ENCODE data around the gene WFDC6.
"Not testable (repeated sequence)": the region's sequence is repeated elsewhere in the genome, so short reads cannot be mapped to it uniquely, and the experiment has no call there.

The WFDC6 gene

GRCh38 chr20:45539382-45539781, at the start of gene WFDC6:
WFDC6 (minus strand) TSS chr20:45539482; CDS start chr20:45539407, 75 bp downstream.
- H3K9me3 Mint-ChIP-seq: no peaks in the 10 kb centered on the region
- no peak within 1 kb of the TSS for H3K27ac Mint-ChIP-seq
- no peak for DNase-seq
- H3K4me1 Mint-ChIP-seq: no peaks in the 10 kb centered on the region
- TF ChIP-seq CTCF (IDR thresholded peaks at IDR 0.05): no peak
- peaks cover 24% of the 10 kb centered on the region for H3K27me3 Mint-ChIP-seq (ENCODE audit: low read depth, poor library complexity)
- H3K4me3 Mint-ChIP-seq: no peak within 1 kb of the TSS
- no peaks in the 10 kb centered on the region for H3K36me3 Mint-ChIP-seq (ENCODE audit: low read depth)

GRCh38 chr20:45588800-45589199, 49.5 kb upstream of the WFDC6 start:
- no peak overlapping the region for H3K4me3 Mint-ChIP-seq
- peaks cover 3% of the 10 kb centered on the region for H3K27me3 Mint-ChIP-seq (ENCODE audit: low read depth, poor library complexity)
- H3K36me3 Mint-ChIP-seq (ENCODE audit: low read depth): peaks cover 5% of the 10 kb centered on the region
- DNase-seq: no peak
- no peak for TF ChIP-seq CTCF (IDR thresholded peaks at IDR 0.05)
- H3K9me3 Mint-ChIP-seq: peaks cover 20% of the 10 kb centered on the region
- peak overlapping the region; percentile 30 for H3K27ac Mint-ChIP-seq
- no peaks in the 10 kb centered on the region for H3K4me1 Mint-ChIP-seq

DNA sequence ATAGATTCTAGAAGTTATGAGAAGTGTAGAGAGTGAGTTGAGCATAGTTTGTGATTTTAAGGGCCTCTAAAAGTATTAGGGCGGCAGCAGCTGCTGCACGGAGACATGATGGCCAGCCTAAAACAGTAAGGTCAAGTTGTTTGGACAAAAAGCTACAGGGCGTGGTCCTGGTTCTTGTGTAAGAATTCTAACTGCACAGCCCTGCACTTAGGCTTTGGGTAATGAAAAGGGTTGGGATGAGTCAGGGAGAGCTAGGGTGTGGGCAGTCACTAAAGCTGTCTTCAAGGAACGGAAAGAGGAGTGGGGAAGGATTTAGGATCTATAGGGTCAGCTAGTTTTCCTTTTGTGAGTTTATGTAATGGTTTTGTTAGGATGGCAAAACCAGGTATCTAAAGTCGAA, 46.7 kb upstream of the WFDC6 start:
- not testable (repeated sequence) for H3K4me1 Mint-ChIP-seq; H3K4me3 Mint-ChIP-seq; DNase-seq; H3K27me3 Mint-ChIP-seq (ENCODE audit: low read depth, poor library complexity); H3K27ac Mint-ChIP-seq; H3K36me3 Mint-ChIP-seq (ENCODE audit: low read depth)
- H3K9me3 Mint-ChIP-seq: peaks cover 12% of the 10 kb centered on the region

- H3K4me3 Mint-ChIP-seq; H3K27ac Mint-ChIP-seq; H3K27me3 Mint-ChIP-seq (ENCODE audit: low read depth, poor library complexity); H3K4me1 Mint-ChIP-seq; H3K36me3 Mint-ChIP-seq (ENCODE audit: low read depth); DNase-seq: not testable (repeated sequence)
- peaks cover 12% of the 10 kb centered on the region for H3K9me3 Mint-ChIP-seq
Measured at GRCh38 chr20:45584294-45584693, 45.0 kb upstream of the WFDC6 start.

- DNase-seq: no peak
- TF ChIP-seq CTCF (IDR thresholded peaks at IDR 0.05): no peak
- Mint-ChIP-seq H3K36me3 (ENCODE audit: low read depth) (no peaks in the 10 kb centered on the region), H3K4me3 (no peak overlapping the region), H3K27ac (no peak overlapping the region), H3K27me3 (ENCODE audit: low read depth, poor library complexity) (peaks cover 5% of the 10 kb centered on the region), H3K9me3 (peaks cover 4% of the 10 kb centered on the region), H3K4me1 (peaks cover 4% of the 10 kb centered on the region)
Measured at GRCh38 chr20:45583502-45583901, 44.2 kb upstream of the WFDC6 start.

GRCh38 chr20:45581702-45582101, 42.4 kb upstream of the WFDC6 start:
- Mint-ChIP-seq H3K4me1 (peaks cover 4% of the 10 kb centered on the region), H3K9me3 (no peaks in the 10 kb centered on the region), H3K27ac (no peak overlapping the region), H3K4me3 (no peak overlapping the region), H3K36me3 (ENCODE audit: low read depth) (no peaks in the 10 kb centered on the region), H3K27me3 (ENCODE audit: low read depth, poor library complexity) (peaks cover 5% of the 10 kb centered on the region)
- TF ChIP-seq CTCF (IDR thresholded peaks at IDR 0.05): no peak
- DNase-seq: no peak

- no peak within 1 kb of the TSS for H3K4me3 Mint-ChIP-seq
- H3K36me3 Mint-ChIP-seq (ENCODE audit: low read depth): no peaks in the 10 kb centered on the region
- peaks cover 4% of the 10 kb centered on the region for H3K4me1 Mint-ChIP-seq
- H3K27ac Mint-ChIP-seq: no peak within 1 kb of the TSS
- H3K27me3 Mint-ChIP-seq (ENCODE audit: low read depth, poor library complexity): peaks cover 5% of the 10 kb centered on the region
- no peaks in the 10 kb centered on the region for H3K9me3 Mint-ChIP-seq
- no peak for TF ChIP-seq CTCF (IDR thresholded peaks at IDR 0.05)
- DNase-seq: no peak
Measured at GRCh38 chr20:45579184-45579583, 39.9 kb upstream of the WFDC6 start, which contains the start of gene WFDC8. WFDC8 (minus strand) TSS chr20:45579284; CDS start chr20:45579247, 37 bp downstream.

Data from nephron progenitor cell (in vitro differentiated cells).